ENCODE data around the gene PRMT1. TPM values are rescaled to one million over a fixed set of nuclear protein-coding genes. Genes with fewer than 3 reads are reported as not detected.

Gene PRMT1
- polyA plus RNA-seq, 1 of the 3 experiments (the other 2 are of a cell fraction) = 789 TPM

GRCh38 chr19:49730166-49730565, 53.1 kb downstream of the PRMT1 start:
- Histone ChIP-seq H3K4me1 (ENCODE audit: control insufficient read depth in 1 of 2, insufficient read depth in 2 of 2, low read depth in 1 of 2, low read length in 1 of 2) (no peaks in the 10 kb centered on the region), H3K9me2 (no peaks in the 10 kb centered on the region), H3K9me3 (no peaks in the 10 kb centered on the region), H2AFZ (ENCODE audit: low read depth) (no peak overlapping the region), H3K4me3 (ENCODE audit: low read depth in 2 of 2, low read length in 1 of 2) (no peak overlapping the region), H3F3A (replicated peaks; ENCODE audit: insufficient read depth) (no peaks in the 10 kb centered on the region), H4K20me1 (ENCODE audit: insufficient read depth) (no peaks in the 10 kb centered on the region), H3K36me3 (replicated peaks in 1 of 2; ENCODE audit: control insufficient read depth in 1 of 2, insufficient read depth in 2 of 2, low read length in 1 of 2) (no peaks in the 10 kb centered on the region), H3K9ac (no peak overlapping the region), H3K27me3 (ENCODE audit: insufficient read depth) (no peaks in the 10 kb centered on the region), H3K27ac (ENCODE audit: low read depth in 2 of 2, low read length in 1 of 2) (no peak overlapping the region), H3K79me2 (ENCODE audit: insufficient read depth) (no peaks in the 10 kb centered on the region), H3K4me2 (no peak overlapping the region)
- ChIA-PET POLR2A (no interaction called here), CTCF (no interaction called here)
- DNase-seq = no peak
- TF ChIP-seq POLR2AphosphoS5 (IDR thresholded peaks at IDR 0.05; ENCODE audit: low read depth, low read length) (no peak), NRF1 (IDR thresholded peaks at IDR 0.05; ENCODE audit: low read depth, low read length) (no peak), EZH2phosphoT487 (IDR thresholded peaks at IDR 0.05; ENCODE audit: borderline replicate concordance, low read depth) (no peak), MXI1 (IDR thresholded peaks at IDR 0.05; ENCODE audit: low read depth, low read length) (no peak), RFX5 (IDR thresholded peaks at IDR 0.05; ENCODE audit: low read length) (no peak), MEF2A (IDR thresholded peaks at IDR 0.05; ENCODE audit: borderline replicate concordance, low read depth) (no peak), SMC3 (IDR thresholded peaks at IDR 0.05; ENCODE audit: low read depth, low read length) (no peak), GATA2 (CRISPR knock-in tag; IDR thresholded peaks at IDR 0.05) (no peak), RAD21 (IDR thresholded peaks at IDR 0.05; ENCODE audit: low read length) (no peak), JUND (IDR thresholded peaks at IDR 0.05) (no peak), SIN3A (IDR thresholded peaks at IDR 0.05; ENCODE audit: borderline replicate concordance, low read depth, low read length) (no peak), RCOR1 (IDR thresholded peaks at IDR 0.05; ENCODE audit: low read length) (no peak), TAF1 (IDR thresholded peaks at IDR 0.05; ENCODE audit: borderline replicate concordance, low read depth, low read length) (no peak), FOSL2 (IDR thresholded peaks at IDR 0.05; ENCODE audit: borderline replicate concordance, low read depth) (no peak)
- TF ChIP-seq, protein P1, sequence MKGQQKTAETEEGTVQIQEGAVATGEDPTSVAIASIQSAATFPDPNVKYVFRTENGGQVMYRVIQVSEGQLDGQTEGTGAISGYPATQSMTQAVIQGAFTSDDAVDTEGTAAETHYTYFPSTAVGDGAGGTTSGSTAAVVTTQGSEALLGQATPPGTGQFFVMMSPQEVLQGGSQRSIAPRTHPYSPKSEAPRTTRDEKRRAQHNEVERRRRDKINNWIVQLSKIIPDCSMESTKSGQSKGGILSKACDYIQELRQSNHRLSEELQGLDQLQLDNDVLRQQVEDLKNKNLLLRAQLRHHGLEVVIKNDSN (IDR thresholded peaks at IDR 0.05; ENCODE audit: borderline replicate concordance, low read depth) = no peak
- TF ChIP-seq, protein P2, sequence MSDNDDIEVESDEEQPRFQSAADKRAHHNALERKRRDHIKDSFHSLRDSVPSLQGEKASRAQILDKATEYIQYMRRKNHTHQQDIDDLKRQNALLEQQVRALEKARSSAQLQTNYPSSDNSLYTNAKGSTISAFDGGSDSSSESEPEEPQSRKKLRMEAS (IDR thresholded peaks at IDR 0.05; ENCODE audit: low read depth) = no peak
- TF ChIP-seq, protein P3, sequence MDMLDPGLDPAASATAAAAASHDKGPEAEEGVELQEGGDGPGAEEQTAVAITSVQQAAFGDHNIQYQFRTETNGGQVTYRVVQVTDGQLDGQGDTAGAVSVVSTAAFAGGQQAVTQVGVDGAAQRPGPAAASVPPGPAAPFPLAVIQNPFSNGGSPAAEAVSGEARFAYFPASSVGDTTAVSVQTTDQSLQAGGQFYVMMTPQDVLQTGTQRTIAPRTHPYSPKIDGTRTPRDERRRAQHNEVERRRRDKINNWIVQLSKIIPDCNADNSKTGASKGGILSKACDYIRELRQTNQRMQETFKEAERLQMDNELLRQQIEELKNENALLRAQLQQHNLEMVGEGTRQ (IDR thresholded peaks at IDR 0.05; ENCODE audit: borderline replicate concordance, low read depth, low read length) = no peak
- WGBS (ENCODE audit: low lambda C conversion rate) = 63% methylated on average over 5 of the region's 5 CpGs

Small RNA genes within 50 kb of the gene (small RNA-seq; reads per million reads assigned to genes)
- 0 to 2.1 (median 0) reads per million in 7 experiments for gene MIR5088

Other genes starting within 250 kb of the PRMT1 start
- 0.39 and 0.59 TPM in 2 replicates for gene SLC17A7, start 235.7 kb upstream of the PRMT1 start, polyA plus RNA-seq (2012; rRNA removed)
- 145 and 157 TPM in 2 replicates for gene PIH1D1, start 225.5 kb upstream of the PRMT1 start, polyA plus RNA-seq (2012; rRNA removed)
- gene ALDH16A1, start 224.0 kb upstream of the PRMT1 start, polyA plus RNA-seq (2012; rRNA removed) = 13.6 and 15.7 TPM in 2 replicates
- 4.0 and 6.4 TPM in 2 replicates for gene FLT3LG, start 203.1 kb upstream of the PRMT1 start, polyA plus RNA-seq (2012; rRNA removed)
- gene RPL13A, start 189.7 kb upstream of the PRMT1 start, polyA plus RNA-seq (2012; rRNA removed) = 2,604 and 2,748 TPM in 2 replicates
- 6,915 and 7,579 TPM in 2 replicates for gene RPS11, start 180.8 kb upstream of the PRMT1 start, polyA plus RNA-seq (2012; rRNA removed)
- 75.3 and 91.4 TPM in 2 replicates for gene FCGRT, start 164.6 kb upstream of the PRMT1 start, polyA plus RNA-seq (2012; rRNA removed)
- 1.4 and 1.8 TPM in 2 replicates for gene RCN3, start 149.3 kb upstream of the PRMT1 start, polyA plus RNA-seq (2012; rRNA removed)
- gene NOSIP, start 96.7 kb upstream of the PRMT1 start, polyA plus RNA-seq (2012; rRNA removed) = 101 and 128 TPM in 2 replicates
- gene PRRG2, start 96.0 kb upstream of the PRMT1 start, polyA plus RNA-seq (2012; rRNA removed) = 0.42 and 0.44 TPM in 2 replicates
- 0.71 and 1.7 TPM in 2 replicates for gene PRR12, start 86.1 kb upstream of the PRMT1 start, polyA plus RNA-seq (2012; rRNA removed)
- gene RRAS, start 37.1 kb upstream of the PRMT1 start, polyA plus RNA-seq (2012; rRNA removed) = 113 and 141 TPM in 2 replicates
- 5.5 and 9.5 TPM in 2 replicates for gene SCAF1, start 35.1 kb upstream of the PRMT1 start, polyA plus RNA-seq (2012; rRNA removed)
- 85.9 and 112 TPM in 2 replicates for gene IRF3, start 11.4 kb upstream of the PRMT1 start, polyA plus RNA-seq (2012; rRNA removed)
- gene BCL2L12, start 11.3 kb upstream of the PRMT1 start, polyA plus RNA-seq (2012; rRNA removed) = 20.3 and 27.9 TPM in 2 replicates
- gene ADM5, start 12.3 kb downstream of the PRMT1 start, polyA plus RNA-seq (2012; rRNA removed) = 1.3 TPM in 2 replicates
- gene CPT1C, start 13.8 kb downstream of the PRMT1 start, polyA plus RNA-seq (2012; rRNA removed) = 118 and 139 TPM in 2 replicates
- not detected in 2 replicates for gene TSKS, start 86.0 kb downstream of the PRMT1 start, polyA plus RNA-seq (2012; rRNA removed)
- gene AP2A1, start 89.7 kb downstream of the PRMT1 start, polyA plus RNA-seq (2012; rRNA removed) = 59.6 and 74.8 TPM in 2 replicates
- 23.7 and 29.9 TPM in 2 replicates for gene FUZ, start 136.0 kb downstream of the PRMT1 start, polyA plus RNA-seq (2012; rRNA removed)
- gene MED25, start 141.0 kb downstream of the PRMT1 start, polyA plus RNA-seq (2012; rRNA removed) = 15.7 and 30.2 TPM in 2 replicates
- 56.1 and 95.0 TPM in 2 replicates for gene PTOV1, start 173.9 kb downstream of the PRMT1 start, polyA plus RNA-seq (2012; rRNA removed)
- 45.5 and 52.0 TPM in 2 replicates for gene PNKP, start 190.3 kb downstream of the PRMT1 start, polyA plus RNA-seq (2012; rRNA removed)
- 56.7 and 63.7 TPM in 2 replicates for gene AKT1S1, start 200.1 kb downstream of the PRMT1 start, polyA plus RNA-seq (2012; rRNA removed)
- gene TBC1D17, start 200.4 kb downstream of the PRMT1 start, polyA plus RNA-seq (2012; rRNA removed) = 27.3 and 28.3 TPM in 2 replicates
- 0.35 and 0.50 TPM in 2 replicates for gene IL4I1, start 219.6 kb downstream of the PRMT1 start, polyA plus RNA-seq (2012; rRNA removed)

All from SK-N-SH (cell line).